Measurements from ENCODE around the gene C4orf17.
"Not testable (repeated sequence)": the region's sequence is repeated elsewhere in the genome, so short reads cannot be mapped to it uniquely, and the experiment has no call there.

C4orf17 gene

GRCh38 chr4:99506781-99507180 lies 4.0 kb upstream of the C4orf17 start:
- TF ChIP-seq CTCF (IDR thresholded peaks at IDR 0.05; ENCODE audit: borderline replicate concordance, insufficient read depth, low read depth, low read length), result no peak
- no peak overlapping the region for H3K4me3 ChIP-seq (ENCODE audit: low read depth, low read length)

- no peak for TF ChIP-seq CTCF (IDR thresholded peaks at IDR 0.05; ENCODE audit: borderline replicate concordance, insufficient read depth, low read depth, low read length)
- H3K4me3 ChIP-seq (ENCODE audit: low read depth, low read length), result no peak overlapping the region
These were observed 3.5 kb upstream of the C4orf17 start for GRCh38 chr4:99507349-99507748.

GRCh38 chr4:99507762-99508161 lies 3.1 kb upstream of the C4orf17 start:
- no peak overlapping the region for H3K4me3 ChIP-seq (ENCODE audit: low read depth, low read length)

GRCh38 chr4:99518601-99519295 lies 7.9 kb downstream of the C4orf17 start:
- no peak for TF ChIP-seq CTCF (IDR thresholded peaks at IDR 0.05; ENCODE audit: borderline replicate concordance, insufficient read depth, low read depth, low read length)
- H3K4me3 ChIP-seq (ENCODE audit: low read depth, low read length), result no peak overlapping the region

More at GRCh38 chr4:99507762-99508161, 3.1 kb upstream of the C4orf17 start:
- no peak for TF ChIP-seq CTCF (IDR thresholded peaks at IDR 0.05; ENCODE audit: borderline replicate concordance, insufficient read depth, low read depth, low read length)

GRCh38 chr4:99529228-99529627 lies 18.4 kb downstream of the C4orf17 start:
- TF ChIP-seq CTCF (IDR thresholded peaks at IDR 0.05; ENCODE audit: borderline replicate concordance, insufficient read depth, low read depth, low read length), result no peak

GRCh38 chr4:99529956-99530355 lies 19.1 kb downstream of the C4orf17 start:
- H3K4me3 ChIP-seq (ENCODE audit: low read depth, low read length), result no peak overlapping the region
- no peak for TF ChIP-seq CTCF (IDR thresholded peaks at IDR 0.05; ENCODE audit: borderline replicate concordance, insufficient read depth, low read depth, low read length)

More at GRCh38 chr4:99529228-99529627, 18.4 kb downstream of the C4orf17 start:
- H3K4me3 ChIP-seq (ENCODE audit: low read depth, low read length), result no peak overlapping the region

- H3K4me3 ChIP-seq (ENCODE audit: low read depth, low read length), result not testable (repeated sequence)
These were observed 23.9 kb downstream of the C4orf17 start for GRCh38 chr4:99534699-99535098.

All from GM12875 (cell line).